ENCODE results near the gene STRADA. TPM values are rescaled to one million over a fixed set of nuclear protein-coding genes. Genes with fewer than 3 reads are reported as not detected.

Gene STRADA
- total RNA-seq (2014; rRNA removed; shearing (Covaris generic)): 21.2 and 28.8 TPM in 2 replicates
- polyA plus RNA-seq (2016; fragmentation: Nextera tagmentation; extraction: Ambion mirVana): 17.8 and 18.0 TPM in 2 replicates
- long read RNA-seq, partial matches to known transcripts: 4 of 14 reads
- long read RNA-seq, other reads (novel, unspliced or antisense): 3 of 14 reads

- Histone ChIP-seq H4K20me1 (replicated peaks; ENCODE audit: insufficient read depth) (no peaks in the 10 kb centered on the region), H3K4me1 (ENCODE audit: insufficient read depth) (peaks cover 9% of the 10 kb centered on the region; the same call in 1 of the 2 replicates), H3K27ac (ENCODE audit: low read depth) (peak within 1 kb of the TSS; percentile 100), H3K36me3 (ENCODE audit: insufficient read depth) (peaks cover 10% of the 10 kb centered on the region; the same call in 1 of the 2 replicates), H3K4me2 (peak within 1 kb of the TSS; percentile 96), H2AFZ (peak within 1 kb of the TSS; percentile 90), H3K79me2 (replicated peaks; ENCODE audit: insufficient read depth) (peaks cover 6% of the 10 kb centered on the region), H3F3A (replicated peaks; ENCODE audit: low read depth) (peaks cover 19% of the 10 kb centered on the region), H3K27me3 (ENCODE audit: insufficient read depth) (no peaks in the 10 kb centered on the region), H3K9me2 (ENCODE audit: insufficient read depth) (no peaks in the 10 kb centered on the region), H3K4me3 (peak within 1 kb of the TSS; percentile 88)
- peaks cover 12% of the 10 kb centered on the region for H3K27me3 Mint-ChIP-seq (ENCODE audit: insufficient read depth, low read depth, poor library complexity)
- peak within 1 kb of the TSS; percentile 98 for H3K27ac Mint-ChIP-seq
- no peaks in the 10 kb centered on the region for H3K9me3 Mint-ChIP-seq
- H3K4me1 Mint-ChIP-seq: peaks cover 10% of the 10 kb centered on the region; the same call in 2 of the 3 replicates
- ATAC-seq (peak; percentile 94), DNase-seq (ENCODE audit: low spot score) (peak; percentile 99)
- peak within 1 kb of the TSS; percentile 95 for H3K4me3 Mint-ChIP-seq
- peaks cover 10% of the 10 kb centered on the region; the same call in 2 of the 3 replicates for H3K36me3 Mint-ChIP-seq (ENCODE audit: low read depth)
- peak; percentile 27; the same call in 1 of the 2 replicates for TF ChIP-seq CREB1 (CRISPR knock-in tag; IDR thresholded peaks at IDR 0.05; ENCODE audit: low read depth)
- TF ChIP-seq POLR2AphosphoS5 (IDR thresholded peaks at IDR 0.05; ENCODE audit: low read depth): peak; percentile 90
- TF ChIP-seq ETS1 (IDR thresholded peaks at IDR 0.05): 0 out of 2 replicates have a peak, but pooled peaks have one; percentile 40
- no peak for TF ChIP-seq JUNB (IDR thresholded peaks at IDR 0.05; ENCODE audit: unreplicated experiment)
Measured at GRCh38 chr17:63741408-63742173, at the start of gene STRADA. TSS of gene STRADA (minus strand) at chr17:63741799. CDS start at chr17:63728369, 13,430 bp downstream.

GRCh38 chr17:63790057-63790456 lies 48.5 kb upstream of the STRADA start:
- Mint-ChIP-seq H3K27me3 (ENCODE audit: insufficient read depth, low read depth, poor library complexity) (no peaks in the 10 kb centered on the region), H3K4me1 (no peaks in the 10 kb centered on the region), H3K9me3 (no peaks in the 10 kb centered on the region), H3K27ac (no peak overlapping the region), H3K36me3 (ENCODE audit: low read depth) (peaks cover 75% of the 10 kb centered on the region), H3K4me3 (no peak overlapping the region)
- ATAC-seq (no peak), DNase-seq (ENCODE audit: low spot score) (no peak)
- H3K4me2 ChIP-seq: no peak overlapping the region
- TF ChIP-seq NANOG (IDR thresholded peaks at IDR 0.05; ENCODE audit: borderline replicate concordance) (no peak), CTCF (conservative IDR thresholded peaks at IDR 0.05; ENCODE audit: low read depth in 2 of 2) (no peak), REST (IDR thresholded peaks at IDR 0.05; ENCODE audit: unreplicated experiment) (no peak), EZH2 (IDR thresholded peaks at IDR 0.05; ENCODE audit: low read depth, unreplicated experiment) (no peak), ZNF114 (CRISPR knock-in tag; IDR thresholded peaks at IDR 0.05) (no peak)
- H3K9me2 ChIP-seq (ENCODE audit: insufficient read depth): no peaks in the 10 kb centered on the region
- peaks cover 98% of the 10 kb centered on the region for H3K79me2 ChIP-seq (replicated peaks; ENCODE audit: insufficient read depth)
- H3K4me1 ChIP-seq (ENCODE audit: insufficient read depth): no peaks in the 10 kb centered on the region
- no peak overlapping the region for H2AFZ ChIP-seq
- no peak overlapping the region for H3K4me3 ChIP-seq
- no peaks in the 10 kb centered on the region for H3K27me3 ChIP-seq (ENCODE audit: insufficient read depth)
- peaks cover 67% of the 10 kb centered on the region for H3K36me3 ChIP-seq (ENCODE audit: insufficient read depth)
- 0 out of 2 replicates have a peak, but pooled peaks cover 6% of the 10 kb centered on the region for H3F3A ChIP-seq (replicated peaks; ENCODE audit: low read depth)
- no peak overlapping the region for H3K27ac ChIP-seq (ENCODE audit: low read depth)
- peaks cover 36% of the 10 kb centered on the region for H4K20me1 ChIP-seq (replicated peaks; ENCODE audit: insufficient read depth)
